Subcutaneous adipose tissue (tissue), 4 donors: ENCODE results near the gene ILF3. TPM values are rescaled to one million over a fixed set of nuclear protein-coding genes. Genes with fewer than 3 reads are reported as not detected.

ENCODE experiments used
- total RNA-seq, 4 donors: library from RNA; depleted of rRNA; stranded (reverse); fragments of >200 nt; gene quantifications; one replicate each; pipeline ENCODE4 v1.1.0, GENCODE V29; 2016
- TF ChIP-seq, protein P1 (sequence below): fragments of 450-650 bp; IDR thresholded peaks from one replicate; pipeline ENCODE4 v1.5.1; 2016; ENCODE audit warnings: low read depth, mild to moderate bottlenecking, control low read depth, antibody characterized with exemption, moderate library complexity

The ILF3 gene
- total RNA-seq, 4 donors from 2014 or later, result 56.8 to 103 (median 77.7) TPM

- TF ChIP-seq, protein P1, sequence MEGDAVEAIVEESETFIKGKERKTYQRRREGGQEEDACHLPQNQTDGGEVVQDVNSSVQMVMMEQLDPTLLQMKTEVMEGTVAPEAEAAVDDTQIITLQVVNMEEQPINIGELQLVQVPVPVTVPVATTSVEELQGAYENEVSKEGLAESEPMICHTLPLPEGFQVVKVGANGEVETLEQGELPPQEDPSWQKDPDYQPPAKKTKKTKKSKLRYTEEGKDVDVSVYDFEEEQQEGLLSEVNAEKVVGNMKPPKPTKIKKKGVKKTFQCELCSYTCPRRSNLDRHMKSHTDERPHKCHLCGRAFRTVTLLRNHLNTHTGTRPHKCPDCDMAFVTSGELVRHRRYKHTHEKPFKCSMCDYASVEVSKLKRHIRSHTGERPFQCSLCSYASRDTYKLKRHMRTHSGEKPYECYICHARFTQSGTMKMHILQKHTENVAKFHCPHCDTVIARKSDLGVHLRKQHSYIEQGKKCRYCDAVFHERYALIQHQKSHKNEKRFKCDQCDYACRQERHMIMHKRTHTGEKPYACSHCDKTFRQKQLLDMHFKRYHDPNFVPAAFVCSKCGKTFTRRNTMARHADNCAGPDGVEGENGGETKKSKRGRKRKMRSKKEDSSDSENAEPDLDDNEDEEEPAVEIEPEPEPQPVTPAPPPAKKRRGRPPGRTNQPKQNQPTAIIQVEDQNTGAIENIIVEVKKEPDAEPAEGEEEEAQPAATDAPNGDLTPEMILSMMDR, result no peak
These were observed 8.5 kb downstream of the ILF3 start for GRCh38 chr19:10662384-10663251.

DNA sequence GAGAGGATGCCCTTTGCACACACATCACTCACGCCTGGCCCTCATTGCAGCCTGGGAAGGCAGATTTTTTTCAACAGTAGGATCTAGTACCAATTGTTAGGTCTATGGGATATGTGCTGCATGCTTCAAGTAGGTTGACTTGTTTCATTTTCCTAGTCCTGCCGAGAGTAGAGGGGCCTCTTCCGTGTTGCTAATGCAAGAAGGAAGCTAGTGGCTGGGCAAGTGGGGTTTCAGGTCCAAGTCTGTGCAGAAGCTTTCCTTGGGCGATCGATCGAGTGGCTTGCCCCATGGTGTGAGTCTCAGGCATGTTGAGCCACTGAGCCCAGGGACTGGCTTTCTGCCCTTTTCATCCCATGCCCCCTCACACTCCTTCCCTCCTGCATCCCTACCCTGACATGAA lies 13.7 kb downstream of the ILF3 start:
- TF ChIP-seq, protein P1, result no peak

DNA sequence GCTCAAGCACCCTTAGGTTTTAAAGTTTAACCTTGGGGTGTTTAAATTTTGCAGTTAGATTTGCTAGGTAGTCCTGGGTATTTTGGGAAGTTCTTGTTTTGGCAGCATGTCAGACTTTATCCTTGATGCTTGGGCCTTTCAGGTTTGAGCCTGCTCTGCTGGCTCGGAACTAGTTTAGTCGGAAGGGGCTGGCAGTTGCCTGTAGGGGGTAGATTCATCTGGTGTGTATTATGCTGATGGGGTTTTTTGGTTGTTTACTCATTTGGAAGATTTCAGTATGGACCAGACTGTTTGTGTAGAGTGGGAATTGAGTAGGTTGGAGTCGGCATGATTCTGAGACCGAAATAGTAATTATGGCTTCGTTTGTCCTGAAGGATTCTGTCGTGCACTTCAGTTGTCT lies 15.1 kb downstream of the ILF3 start:
- TF ChIP-seq, protein P1, result no peak

- TF ChIP-seq, protein P1, result no peak
These were observed 16.0 kb downstream of the ILF3 start for GRCh38 chr19:10670182-10670581.

- TF ChIP-seq, protein P1, result no peak
These were observed 17.0 kb downstream of the ILF3 start for GRCh38 chr19:10670876-10671804.

DNA sequence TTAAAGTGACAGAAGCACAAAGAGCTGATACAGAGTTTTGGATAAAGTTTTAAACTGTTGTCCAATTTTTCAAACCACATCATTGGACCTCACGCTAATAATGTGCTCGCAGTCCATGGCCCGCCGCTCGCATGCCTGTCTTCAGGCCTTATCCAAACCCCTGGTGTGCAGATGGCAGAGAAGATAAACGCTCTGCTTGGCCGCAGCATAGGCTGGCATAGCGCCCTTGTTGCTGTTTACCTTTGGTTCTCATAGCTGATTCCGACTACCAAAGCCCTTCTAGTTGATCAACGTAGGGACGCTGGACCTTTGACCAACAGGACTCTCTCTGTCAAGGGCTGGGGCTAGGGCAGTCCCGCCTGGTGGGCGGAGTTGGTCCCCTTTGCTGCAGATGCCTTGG lies 23.6 kb downstream of the ILF3 start:
- TF ChIP-seq, protein P1, result no peak

DNA sequence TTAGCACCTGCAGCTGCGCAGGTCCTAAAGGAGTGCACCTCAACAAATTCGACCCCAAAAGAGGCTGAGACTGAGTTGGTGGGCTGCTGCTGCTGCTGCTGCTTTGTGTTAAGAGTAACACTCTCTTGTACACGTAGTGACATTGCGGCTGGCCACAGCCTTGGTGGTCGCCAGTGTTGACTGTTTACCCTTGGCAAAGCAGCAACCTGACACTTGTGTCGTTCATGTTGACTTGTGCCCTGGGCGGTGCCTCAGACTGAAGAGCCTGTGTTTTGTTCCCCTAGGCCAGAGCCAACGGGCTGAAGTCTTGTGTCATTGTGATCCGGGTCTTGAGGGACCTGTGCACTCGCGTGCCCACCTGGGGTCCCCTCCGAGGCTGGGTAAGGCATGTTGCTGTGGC lies 24.7 kb downstream of the ILF3 start:
- TF ChIP-seq, protein P1, result no peak
